Glutamatergic neuron (in vitro differentiated cells): ENCODE results near the gene HIVEP2. TPM values are rescaled to one million over a fixed set of nuclear protein-coding genes. Genes with fewer than 3 reads are reported as not detected.

Experiments used
- DNase-seq: peaks from one replicate; pipeline ENCODE4 v3.0.0; 2022
- H3K27ac Mint-ChIP-seq: one replicate; pipeline ENCODE4 v1.8.0; 2020; ENCODE audit warnings: mild to moderate bottlenecking, mixed read lengths, inconsistent platforms; ENCODE audit not compliant: unreplicated experiment
- H3K27me3 Mint-ChIP-seq: one replicate; pipeline ENCODE4 v1.8.0; 2020; ENCODE audit warnings: mild to moderate bottlenecking, moderate library complexity, mixed read lengths, inconsistent platforms; ENCODE audit not compliant: unreplicated experiment
- H3K36me3 Mint-ChIP-seq: one replicate; pipeline ENCODE4 v1.8.0; 2020; ENCODE audit warnings: mild to moderate bottlenecking, mixed read lengths, inconsistent platforms; ENCODE audit not compliant: unreplicated experiment
- H3K4me1 Mint-ChIP-seq: one replicate; pipeline ENCODE4 v1.8.0; 2020; ENCODE audit warnings: mild to moderate bottlenecking, low read depth, mixed read lengths, inconsistent platforms; ENCODE audit not compliant: unreplicated experiment
- H3K4me3 Mint-ChIP-seq: one replicate; pipeline ENCODE4 v1.8.0; 2020; ENCODE audit warnings: mild to moderate bottlenecking, mixed read lengths, inconsistent platforms; ENCODE audit not compliant: unreplicated experiment
- H3K9me3 Mint-ChIP-seq: one replicate; pipeline ENCODE4 v1.8.0; 2020; ENCODE audit warnings: mild to moderate bottlenecking, moderate library complexity, mixed read lengths, inconsistent platforms; ENCODE audit not compliant: unreplicated experiment
- total RNA-seq: library from RNA; stranded (reverse); fragmentation: NEBNext Ultra II Directional; extraction: Animal tissue kit (Norgen Biotek cat#: 25700); gene quantifications from one replicate; pipeline ENCODE4 v1.2.1, GENCODE V29; 2021; ENCODE audit not compliant: unreplicated experiment
- TF ChIP-seq, protein P1 (sequence below): fragments of 200-600 bp; sonication (generic); IDR thresholded peaks from one replicate; pipeline ENCODE4 v1.5.0; 2021; ENCODE audit not compliant: partially characterized antibody, unreplicated experiment

Gene HIVEP2
- total RNA-seq, 1 donor from 2014 or later: 2.6 TPM

DNA sequence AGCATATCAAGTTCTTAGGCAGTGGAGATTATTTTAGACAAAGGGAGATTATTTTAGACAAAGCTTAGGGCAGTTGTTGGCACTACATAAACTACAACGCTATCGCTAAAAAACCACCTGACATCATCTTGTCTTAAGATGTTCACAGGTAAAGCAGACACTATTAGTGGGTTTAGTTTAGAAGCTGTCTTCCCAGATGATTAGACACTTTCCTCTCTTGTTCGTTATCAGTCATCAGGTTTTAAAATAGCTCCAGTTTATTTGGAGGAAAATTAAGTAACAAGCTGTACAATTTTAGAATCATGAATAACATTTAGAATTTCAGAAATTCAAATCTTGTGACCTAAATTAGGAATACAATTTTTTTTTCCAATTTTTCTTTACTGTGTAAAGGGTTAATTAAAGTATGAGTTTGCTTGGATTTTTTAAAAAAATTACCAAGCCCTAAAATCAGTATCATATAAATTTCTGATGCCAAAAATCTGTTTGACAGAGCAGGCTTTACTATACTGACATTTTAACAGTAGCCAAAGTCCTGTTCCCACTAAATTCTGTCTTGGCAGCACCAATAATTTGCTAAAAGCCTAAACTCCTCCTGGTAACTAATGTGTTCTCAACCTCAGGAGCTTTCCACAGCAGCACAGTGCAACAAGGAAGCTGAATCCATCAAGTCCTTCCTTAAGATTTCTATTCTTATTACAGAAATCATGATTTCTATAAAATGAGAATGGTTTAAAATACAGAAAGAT is 109.0 kb downstream of the HIVEP2 start:
- H3K4me3 Mint-ChIP-seq: no peak overlapping the region
- no peak for DNase-seq
- no peaks in the 10 kb centered on the region for H3K36me3 Mint-ChIP-seq
- TF ChIP-seq, protein P1, sequence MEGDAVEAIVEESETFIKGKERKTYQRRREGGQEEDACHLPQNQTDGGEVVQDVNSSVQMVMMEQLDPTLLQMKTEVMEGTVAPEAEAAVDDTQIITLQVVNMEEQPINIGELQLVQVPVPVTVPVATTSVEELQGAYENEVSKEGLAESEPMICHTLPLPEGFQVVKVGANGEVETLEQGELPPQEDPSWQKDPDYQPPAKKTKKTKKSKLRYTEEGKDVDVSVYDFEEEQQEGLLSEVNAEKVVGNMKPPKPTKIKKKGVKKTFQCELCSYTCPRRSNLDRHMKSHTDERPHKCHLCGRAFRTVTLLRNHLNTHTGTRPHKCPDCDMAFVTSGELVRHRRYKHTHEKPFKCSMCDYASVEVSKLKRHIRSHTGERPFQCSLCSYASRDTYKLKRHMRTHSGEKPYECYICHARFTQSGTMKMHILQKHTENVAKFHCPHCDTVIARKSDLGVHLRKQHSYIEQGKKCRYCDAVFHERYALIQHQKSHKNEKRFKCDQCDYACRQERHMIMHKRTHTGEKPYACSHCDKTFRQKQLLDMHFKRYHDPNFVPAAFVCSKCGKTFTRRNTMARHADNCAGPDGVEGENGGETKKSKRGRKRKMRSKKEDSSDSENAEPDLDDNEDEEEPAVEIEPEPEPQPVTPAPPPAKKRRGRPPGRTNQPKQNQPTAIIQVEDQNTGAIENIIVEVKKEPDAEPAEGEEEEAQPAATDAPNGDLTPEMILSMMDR: no peak
- H3K27me3 Mint-ChIP-seq: no peaks in the 10 kb centered on the region
- H3K4me1 Mint-ChIP-seq: peaks cover 6% of the 10 kb centered on the region
- H3K9me3 Mint-ChIP-seq: no peaks in the 10 kb centered on the region
- H3K27ac Mint-ChIP-seq: no peak overlapping the region

- Mint-ChIP-seq H3K27ac (no peak overlapping the region), H3K36me3 (no peaks in the 10 kb centered on the region)
Observed at GRCh38 chr6:142834853-142835252, 110.1 kb downstream of the HIVEP2 start.

GRCh38 chr6:142833798-142834197 is 111.2 kb downstream of the HIVEP2 start:
- Mint-ChIP-seq H3K27ac (no peak overlapping the region), H3K4me1 (peaks cover 1% of the 10 kb centered on the region), H3K27me3 (no peaks in the 10 kb centered on the region), H3K4me3 (no peak overlapping the region), H3K9me3 (no peaks in the 10 kb centered on the region), H3K36me3 (no peaks in the 10 kb centered on the region)
- TF ChIP-seq, protein P1: no peak
- DNase-seq: no peak

More at GRCh38 chr6:142834853-142835252, 110.1 kb downstream of the HIVEP2 start:
- Mint-ChIP-seq H3K9me3 (no peaks in the 10 kb centered on the region), H3K27me3 (no peaks in the 10 kb centered on the region), H3K4me1 (peaks cover 6% of the 10 kb centered on the region), H3K4me3 (no peak overlapping the region)
- DNase-seq: no peak
- TF ChIP-seq, protein P1: no peak

- no peaks in the 10 kb centered on the region for H3K36me3 Mint-ChIP-seq
- H3K27me3 Mint-ChIP-seq: no peaks in the 10 kb centered on the region
- H3K4me1 Mint-ChIP-seq: peaks cover 1% of the 10 kb centered on the region
- H3K4me3 Mint-ChIP-seq: no peak overlapping the region
- no peak overlapping the region for H3K27ac Mint-ChIP-seq
- no peaks in the 10 kb centered on the region for H3K9me3 Mint-ChIP-seq
- no peak for DNase-seq
- TF ChIP-seq, protein P1: no peak
Observed at GRCh38 chr6:142833054-142833453, 111.9 kb downstream of the HIVEP2 start.

- H3K27ac Mint-ChIP-seq: no peak overlapping the region
- H3K36me3 Mint-ChIP-seq: no peaks in the 10 kb centered on the region
- TF ChIP-seq, protein P1: no peak
- H3K4me1 Mint-ChIP-seq: peaks cover 3% of the 10 kb centered on the region
- DNase-seq: no peak
- no peak overlapping the region for H3K4me3 Mint-ChIP-seq
- H3K9me3 Mint-ChIP-seq: no peaks in the 10 kb centered on the region
- no peaks in the 10 kb centered on the region for H3K27me3 Mint-ChIP-seq
Observed at GRCh38 chr6:142830807-142831206, 114.2 kb downstream of the HIVEP2 start.
